HG03103 (cell line): Measurements from ENCODE around the gene PAFAH1B1.
"Not testable (repeated sequence)": the region's sequence is repeated elsewhere in the genome, so short reads cannot be mapped to it uniquely, and the experiment has no call there.

Experiments used
- ATAC-seq: cut with Tn5 transposase; IDR thresholded peaks from one replicate; pipeline ENCODE4 v1.9.1; 2021; ENCODE audit warnings: low read depth; ENCODE audit not compliant: unreplicated experiment

Gene PAFAH1B1

GRCh38 chr17:2592971-2593820, at the start of gene PAFAH1B1:
TSS of gene PAFAH1B1 (plus strand) at chr17:2593654. CDS start at chr17:2638289, 44,635 bp downstream.
- ATAC-seq: peak; percentile 71

GRCh38 chr17:2545393-2545792, 48.1 kb upstream of the PAFAH1B1 start:
- ATAC-seq: no peak

- no peak for ATAC-seq
These were observed 46.3 kb upstream of the PAFAH1B1 start for GRCh38 chr17:2547176-2547575.

GRCh38 chr17:2548026-2548425, 45.4 kb upstream of the PAFAH1B1 start:
- not testable (repeated sequence) for ATAC-seq

GRCh38 chr17:2549392-2550211, 43.9 kb upstream of the PAFAH1B1 start:
- ATAC-seq: no peak

GRCh38 chr17:2551493-2551892, 42.0 kb upstream of the PAFAH1B1 start:
- no peak for ATAC-seq

DNA sequence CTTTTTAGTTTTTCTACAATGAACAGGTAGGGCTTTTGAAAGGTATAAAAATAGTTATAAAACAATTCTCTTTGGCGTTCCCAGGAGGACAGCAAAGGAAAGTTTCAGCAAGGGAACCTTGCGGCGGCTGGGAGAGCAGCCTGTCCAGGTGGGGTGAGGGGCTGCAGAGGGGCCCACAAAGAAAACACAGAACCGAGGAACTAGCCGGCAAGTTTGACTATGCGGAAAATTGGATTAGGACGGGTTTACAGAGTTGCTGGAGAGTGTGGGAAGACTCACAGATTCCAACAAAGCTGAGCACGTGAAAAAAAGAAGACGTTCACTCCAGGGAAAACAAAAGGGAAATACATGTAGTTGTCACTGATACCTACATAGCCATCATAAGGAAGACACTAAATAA, 41.5 kb upstream of the PAFAH1B1 start:
- ATAC-seq: no peak

- no peak for ATAC-seq
These were observed 32.8 kb upstream of the PAFAH1B1 start for GRCh38 chr17:2560658-2561057.

DNA sequence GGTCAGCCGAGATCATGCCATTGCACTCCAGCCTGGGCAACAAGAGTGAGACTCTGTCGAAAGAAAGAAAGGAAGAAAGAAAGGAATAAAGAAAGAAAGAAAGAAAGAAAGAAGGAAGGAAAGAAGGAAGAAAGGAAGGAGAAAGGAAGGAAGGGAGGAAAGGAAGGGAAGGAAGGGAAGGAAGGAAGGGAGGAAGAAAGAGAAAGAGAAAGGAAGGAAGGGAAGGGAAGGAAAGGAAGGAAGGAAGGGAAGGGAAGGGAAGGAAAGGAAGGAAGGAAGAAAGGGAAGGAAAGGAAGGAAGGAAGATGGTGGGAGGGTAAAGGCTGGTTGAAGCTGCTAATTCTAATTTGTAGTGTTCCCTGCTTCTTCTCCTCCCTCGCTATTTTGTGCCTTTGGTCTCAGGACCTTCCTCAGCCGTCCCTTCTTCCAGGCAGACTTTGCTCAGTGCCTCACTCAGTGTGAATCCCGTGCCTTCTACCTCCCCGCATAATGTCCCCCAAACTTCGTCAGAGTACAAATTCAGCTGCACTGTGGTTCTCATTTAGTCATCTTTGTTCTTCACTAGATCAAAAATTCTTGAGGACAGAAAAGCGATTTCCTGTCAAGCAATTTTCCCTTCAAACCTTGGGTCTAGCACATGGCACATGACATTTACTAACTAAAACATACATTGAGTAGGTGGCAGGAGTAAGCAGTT, 31.1 kb upstream of the PAFAH1B1 start:
- no peak for ATAC-seq

GRCh38 chr17:2563061-2563460, 30.4 kb upstream of the PAFAH1B1 start:
- ATAC-seq: no peak

DNA sequence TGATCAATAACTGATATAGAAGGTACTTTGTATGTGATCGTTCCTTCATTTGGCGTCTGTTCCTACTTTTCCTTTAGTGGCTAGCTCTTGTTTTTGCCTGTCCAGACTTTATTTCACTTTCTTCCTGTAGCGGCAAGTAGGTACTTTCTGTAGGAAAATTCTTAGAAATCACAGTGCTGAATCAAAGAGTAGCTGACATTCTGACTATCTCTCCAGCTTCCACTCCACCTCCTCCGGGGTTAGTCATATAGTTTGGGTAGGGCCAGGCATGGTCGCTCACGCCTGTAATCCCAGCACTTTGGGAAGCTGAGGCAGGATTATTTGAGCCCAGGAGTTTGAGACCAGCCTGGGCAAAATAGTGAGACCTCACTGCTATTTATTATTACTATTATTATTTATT, 29.9 kb upstream of the PAFAH1B1 start:
- no peak for ATAC-seq

DNA sequence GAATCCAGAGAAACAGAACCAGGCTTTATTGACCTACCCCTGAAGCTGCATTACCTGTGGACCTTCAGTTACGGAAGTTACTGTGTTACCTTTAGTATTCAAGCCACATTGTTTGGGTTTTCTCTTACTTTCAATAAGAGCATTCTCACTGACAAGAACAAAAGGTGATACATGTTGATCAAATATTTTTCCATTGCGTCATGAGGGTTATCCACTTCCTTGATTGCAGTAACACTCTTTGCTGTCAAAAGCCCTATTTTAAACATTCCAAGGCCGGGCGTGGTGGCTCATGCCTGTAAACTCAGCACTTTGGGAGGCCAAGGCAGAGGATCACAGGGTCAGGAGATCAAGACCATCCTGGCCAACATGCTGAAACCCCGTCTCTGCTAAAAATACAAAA, 28.6 kb upstream of the PAFAH1B1 start:
- ATAC-seq: no peak

GRCh38 chr17:2566056-2566455, 27.4 kb upstream of the PAFAH1B1 start:
- ATAC-seq: no peak

- ATAC-seq: peak; percentile 52
These were observed 21.7 kb upstream of the PAFAH1B1 start for GRCh38 chr17:2571523-2572303.

GRCh38 chr17:2572304-2572609, 21.2 kb upstream of the PAFAH1B1 start:
- not testable (repeated sequence) for ATAC-seq

- ATAC-seq: no peak
These were observed 13.3 kb upstream of the PAFAH1B1 start for GRCh38 chr17:2580151-2580550.

GRCh38 chr17:2580661-2581060, 12.8 kb upstream of the PAFAH1B1 start:
- ATAC-seq: no peak

DNA sequence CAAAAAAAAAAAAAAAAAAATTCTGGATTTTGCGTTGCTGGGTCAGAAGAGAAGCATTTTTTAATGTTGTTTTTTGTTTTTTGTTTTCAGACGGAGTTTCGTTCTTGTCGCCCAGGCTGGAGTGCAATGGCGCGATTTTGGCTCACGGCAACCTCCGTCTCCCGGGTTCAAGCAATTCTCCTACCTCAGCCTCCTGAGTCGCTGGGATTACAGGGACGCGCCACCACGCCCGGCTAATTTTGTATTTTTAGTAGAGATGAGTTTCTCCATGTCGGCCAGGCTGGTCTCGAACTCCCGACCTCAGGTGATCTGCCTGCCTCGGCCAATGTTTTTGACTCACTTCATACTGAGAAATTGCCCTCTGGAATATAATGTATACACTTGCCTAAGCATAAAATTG, 11.0 kb upstream of the PAFAH1B1 start:
- ATAC-seq: no peak

GRCh38 chr17:2591040-2591640, 2.3 kb upstream of the PAFAH1B1 start:
- no peak for ATAC-seq
